Middle frontal gyrus (tissue), 1 donor: ENCODE measurements around the gene SYNGR1.

Experiments used
- DNase-seq: peaks from one replicate; pipeline ENCODE4 v3.0.0-alpha.2; 2015; ENCODE audit warnings: low spot score; ENCODE audit errors: extremely low spot score

Gene SYNGR1

GRCh38 chr22:39349967-39350726 is at the start of gene SYNGR1:
SYNGR1 (plus strand) TSS chr22:39349991; CDS start chr22:39350011, 20 bp downstream.
- no peak for DNase-seq

GRCh38 chr22:39300186-39300830 is 49.5 kb upstream of the SYNGR1 start:
- no peak for DNase-seq

- no peak for DNase-seq
Measured at GRCh38 chr22:39301108-39301507, 48.7 kb upstream of the SYNGR1 start.

- no peak for DNase-seq
Measured at GRCh38 chr22:39301926-39302325, 47.9 kb upstream of the SYNGR1 start.

- DNase-seq, result no peak
Measured at GRCh38 chr22:39302431-39302960, 47.3 kb upstream of the SYNGR1 start.

- DNase-seq, result no peak
Measured at GRCh38 chr22:39303358-39303757, 46.4 kb upstream of the SYNGR1 start.

GRCh38 chr22:39303892-39304671 is 45.7 kb upstream of the SYNGR1 start:
- DNase-seq, result no peak

GRCh38 chr22:39306456-39307361 is 43.1 kb upstream of the SYNGR1 start:
- no peak for DNase-seq

- DNase-seq, result no peak
Measured at GRCh38 chr22:39308614-39309363, 41.0 kb upstream of the SYNGR1 start.

GRCh38 chr22:39309364-39309861 is 40.4 kb upstream of the SYNGR1 start:
- DNase-seq, result no peak

- DNase-seq, result no peak
Measured at GRCh38 chr22:39309881-39310714, 39.7 kb upstream of the SYNGR1 start.

GRCh38 chr22:39311592-39312400 is 38.0 kb upstream of the SYNGR1 start:
- DNase-seq, result no peak

- DNase-seq, result no peak
Measured at GRCh38 chr22:39312410-39312809, 37.4 kb upstream of the SYNGR1 start.

- no peak for DNase-seq
Measured at GRCh38 chr22:39313258-39314001, 36.4 kb upstream of the SYNGR1 start.

GRCh38 chr22:39314251-39314971 is 35.4 kb upstream of the SYNGR1 start:
- no peak for DNase-seq

- DNase-seq, result no peak
Measured at GRCh38 chr22:39315389-39315788, 34.4 kb upstream of the SYNGR1 start.
